Prostate gland (tissue), 2 donors: ENCODE measurements around the gene UFD1. TPM values are rescaled to one million over a fixed set of nuclear protein-coding genes. Genes with fewer than 3 reads are reported as not detected.

ENCODE experiments used
- DNase-seq: peaks from one replicate; pipeline ENCODE4 v3.0.0-alpha.2; 2019; ENCODE audit warnings: low spot score
- H3K27ac ChIP-seq, 2 donors: fragments of 200-600 bp; sonication (generic); 2 replicates each; pipeline ENCODE4 v1.5.1; 2017 to 2019
- H3K27me3 ChIP-seq: fragments of 200-600 bp; sonication (generic); replicated peaks from 2 replicates; pipeline ENCODE4 v1.5.1; 2019; ENCODE audit not compliant: insufficient read depth
- H3K36me3 ChIP-seq, 2 donors: fragments of 200-600 bp; sonication (generic); 1 replicate in 1 of 2; 2 replicates in 1 of 2; pipeline versions ENCODE4 v1.5.1 to v1.8.1; 2017 to 2019
- H3K4me1 ChIP-seq: fragments of 200-600 bp; sonication (generic); replicated peaks from 2 replicates; pipeline ENCODE4 v1.5.1; 2019
- H3K4me3 ChIP-seq, 2 donors: fragments of 200-600 bp; sonication (generic); 2 replicates each; pipeline ENCODE4 v1.5.1; 2017 to 2019
- H3K9me3 ChIP-seq: fragments of 200-600 bp; sonication (generic); 2 replicates; pipeline ENCODE4 v1.5.1; 2017
- POLR2A ChIP-seq: fragments of 450-650 bp; IDR thresholded peaks from one replicate; pipeline ENCODE4 v1.6.1; 2016; ENCODE audit warnings: antibody characterized with exemption, mild to moderate bottlenecking
- POLR2AphosphoS5 ChIP-seq: sonication (generic); formaldehyde crosslinking; IDR thresholded peaks from one replicate; pipeline ENCODE4 v1.6.1; 2017; ENCODE audit warnings: antibody characterized with exemption
- WGBS: methylation state at CpG from one replicate; pipeline ENCODE4 v1.1.5; 2018; 5-methylcytosine and 5-hydroxymethylcytosine counted together
- intact Hi-C: fragments of 100-400 bp; cut with DNase I; formaldehyde crosslinking; loops from one replicate; pipeline ENCODE4 v1.14.2; 2022
- total RNA-seq, 2 donors: library from RNA; depleted of rRNA; stranded (reverse); fragments of >200 nt; gene quantifications; one replicate each; pipeline ENCODE4 v1.1.0, GENCODE V29; 2016
- TF ChIP-seq, protein P1 (sequence below), 4 experiments: fragments of 200-600 bp in 2 of 4; fragments of 450-650 bp in 2 of 4; sonication (generic) in 2 of 4; IDR thresholded peaks; 1 replicate in 3 of 4; 2 replicates in 1 of 4; pipeline ENCODE4 v1.5.1; 2016 to 2019; ENCODE audit warnings: antibody characterized with exemption in 4 of 4, mild to moderate bottlenecking in 2 of 4, moderate library complexity in 2 of 4

The UFD1 gene
- total RNA-seq, 2 donors from 2014 or later: 29.9 to 38.2 TPM

GRCh38 chr22:19432133-19432851 lies 46.7 kb downstream of the UFD1 start, which contains the start of gene MRPL40:
Gene MRPL40 (plus strand): TSS chr22:19432545. CDS start chr22:19432555, 10 bp downstream.
- WGBS: under 1% methylated on average over 51 of the region's 74 CpGs
- Histone ChIP-seq H3K27me3 (no peaks in the 10 kb centered on the region), H3K4me1 (peaks cover 20% of the 10 kb centered on the region), H3K9me3 (no peaks in the 10 kb centered on the region), H3K4me3 (peak within 1 kb of the TSS; percentile 59 to 77), H3K36me3 (peaks cover 0 to 10% of the 10 kb centered on the region in 2 donors), H3K27ac (peak within 1 kb of the TSS; percentile 89 to 95)
- peak; percentile 83 for TF ChIP-seq POLR2AphosphoS5
- TF ChIP-seq, protein P1, sequence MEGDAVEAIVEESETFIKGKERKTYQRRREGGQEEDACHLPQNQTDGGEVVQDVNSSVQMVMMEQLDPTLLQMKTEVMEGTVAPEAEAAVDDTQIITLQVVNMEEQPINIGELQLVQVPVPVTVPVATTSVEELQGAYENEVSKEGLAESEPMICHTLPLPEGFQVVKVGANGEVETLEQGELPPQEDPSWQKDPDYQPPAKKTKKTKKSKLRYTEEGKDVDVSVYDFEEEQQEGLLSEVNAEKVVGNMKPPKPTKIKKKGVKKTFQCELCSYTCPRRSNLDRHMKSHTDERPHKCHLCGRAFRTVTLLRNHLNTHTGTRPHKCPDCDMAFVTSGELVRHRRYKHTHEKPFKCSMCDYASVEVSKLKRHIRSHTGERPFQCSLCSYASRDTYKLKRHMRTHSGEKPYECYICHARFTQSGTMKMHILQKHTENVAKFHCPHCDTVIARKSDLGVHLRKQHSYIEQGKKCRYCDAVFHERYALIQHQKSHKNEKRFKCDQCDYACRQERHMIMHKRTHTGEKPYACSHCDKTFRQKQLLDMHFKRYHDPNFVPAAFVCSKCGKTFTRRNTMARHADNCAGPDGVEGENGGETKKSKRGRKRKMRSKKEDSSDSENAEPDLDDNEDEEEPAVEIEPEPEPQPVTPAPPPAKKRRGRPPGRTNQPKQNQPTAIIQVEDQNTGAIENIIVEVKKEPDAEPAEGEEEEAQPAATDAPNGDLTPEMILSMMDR (IDR thresholded peaks at IDR 0.05): peak in 3 of 4 experiments; percentile 10 to 40 (median 19)
- TF ChIP-seq POLR2A: peak; percentile 83
- peak; percentile 90 for DNase-seq
- intact Hi-C loops: loop anchor here (5.0 kb wide), 1 partner anchor 250 kb away; no protein-coding TSS in a partner anchor

DNA sequence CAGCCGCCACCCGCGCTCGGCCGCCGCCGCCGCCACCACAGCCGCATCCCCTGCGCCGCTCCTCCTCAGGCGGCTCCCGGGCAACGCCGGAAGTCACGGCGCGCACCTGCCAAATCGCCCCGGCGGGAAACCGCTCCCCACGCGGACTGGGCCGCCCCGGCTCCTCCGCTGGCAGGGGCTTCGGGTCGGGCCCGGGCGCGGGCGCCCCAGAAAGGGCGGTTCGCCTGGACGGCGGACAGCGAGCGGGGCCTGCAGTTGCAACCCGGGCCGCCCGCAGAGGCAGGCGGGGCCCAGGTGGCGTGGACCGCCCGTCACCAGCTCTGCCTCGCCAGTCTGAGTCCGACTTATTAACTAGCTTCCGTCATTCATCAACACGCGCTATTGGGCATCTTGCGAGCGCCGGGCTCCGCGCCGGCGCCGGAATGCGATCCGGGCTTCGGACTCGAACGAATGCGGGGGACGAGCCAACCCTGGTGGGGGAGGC lies 47.3 kb downstream of the UFD1 start, which contains the start of gene HIRA:
HIRA (minus strand) TSS at position 85 of the 484 bp plus-strand sequence. CDS start 257 bp downstream, outside the sequence.
- peak; percentile 71 for DNase-seq
- intact Hi-C loops: loop anchor here (5.0 kb wide), 1 partner anchor 249 kb away; no protein-coding TSS in a partner anchor
- under 1% methylated on average over 66 of the region's 66 CpGs for WGBS
- H3K27me3 ChIP-seq: no peaks in the 10 kb centered on the region
- H3K27ac ChIP-seq: peak within 1 kb of the TSS; percentile 89 to 95
- TF ChIP-seq POLR2A (no peak), POLR2AphosphoS5 (peak; percentile 31)
- TF ChIP-seq, protein P1 (IDR thresholded peaks at IDR 0.05): peak in 1 of 4 experiments; percentile 5
- no peaks in the 10 kb centered on the region for H3K9me3 ChIP-seq
- peaks cover 20% of the 10 kb centered on the region for H3K4me1 ChIP-seq
- H3K4me3 ChIP-seq: peak within 1 kb of the TSS; percentile 59 to 77
- peaks cover 0 to 10% of the 10 kb centered on the region in 2 donors for H3K36me3 ChIP-seq

DNA sequence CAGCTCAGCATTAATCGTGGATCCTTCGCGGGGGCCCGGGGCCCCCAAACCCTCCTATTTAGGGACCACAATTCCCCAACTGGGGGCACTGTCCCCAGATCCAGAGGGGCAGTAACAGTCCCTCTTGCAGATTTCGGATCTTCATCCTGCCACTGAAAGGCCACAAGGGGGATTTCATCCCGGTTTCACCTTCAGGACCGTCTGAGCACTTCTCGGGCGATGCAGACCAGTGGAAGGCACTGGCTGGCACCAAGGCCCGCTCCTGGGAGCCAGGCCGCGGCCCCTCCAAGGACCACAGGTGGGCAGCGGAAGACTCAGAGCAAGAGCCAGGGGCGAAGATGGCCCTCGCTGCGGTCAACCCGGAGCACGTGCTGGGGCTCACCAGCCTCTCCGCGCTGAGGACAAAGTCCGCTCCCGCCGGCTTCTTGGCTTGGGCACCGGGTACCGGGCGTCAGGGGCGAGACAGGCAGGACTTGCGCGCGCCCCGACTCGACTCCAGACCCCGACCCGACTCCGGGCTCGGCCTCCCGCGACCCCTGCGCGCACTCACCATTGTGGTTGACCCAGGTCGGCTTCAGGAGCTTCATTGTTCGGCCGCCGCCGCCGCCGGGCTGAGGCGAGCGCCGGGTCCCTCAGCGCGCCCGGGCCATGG lies 48.0 kb downstream of the UFD1 start:
- WGBS: under 1% methylated on average over 42 of the region's 53 CpGs
- no peaks in the 10 kb centered on the region for H3K9me3 ChIP-seq
- peak overlapping the region; percentile 59 to 77 for H3K4me3 ChIP-seq
- peak; percentile 12 for DNase-seq
- intact Hi-C loops: loop anchor here (5.0 kb wide), 1 partner anchor 249 kb away; no protein-coding TSS in a partner anchor
- H3K27me3 ChIP-seq: no peaks in the 10 kb centered on the region
- TF ChIP-seq, protein P1 (IDR thresholded peaks at IDR 0.05): no peak
- TF ChIP-seq POLR2A: no peak
- no peak for TF ChIP-seq POLR2AphosphoS5
- peaks cover 0 to 8% of the 10 kb centered on the region in 2 donors for H3K36me3 ChIP-seq
- peak overlapping the region; percentile 40 to 45 for H3K27ac ChIP-seq
- peaks cover 20% of the 10 kb centered on the region for H3K4me1 ChIP-seq

- intact Hi-C loops: loop anchor here (5.0 kb wide), 1 partner anchor 248 kb away; no protein-coding TSS in a partner anchor
- no peak for TF ChIP-seq POLR2AphosphoS5
- TF ChIP-seq POLR2A: no peak
- TF ChIP-seq, protein P1 (IDR thresholded peaks at IDR 0.05): no peak
- peak overlapping the region in 1 of 2 donors; percentile 40 for H3K27ac ChIP-seq
- DNase-seq: no peak
- H3K4me1 ChIP-seq: peaks cover 20% of the 10 kb centered on the region
- H3K27me3 ChIP-seq: no peaks in the 10 kb centered on the region
- no peaks in the 10 kb centered on the region for H3K9me3 ChIP-seq
- H3K4me3 ChIP-seq: peak overlapping the region; percentile 59 to 77
- H3K36me3 ChIP-seq: peaks cover 0 to under 1% of the 10 kb centered on the region in 2 donors
- 19% methylated on average over 12 of the region's 12 CpGs for WGBS
These were observed 48.8 kb downstream of the UFD1 start for GRCh38 chr22:19429950-19430889.
